Effector memory CD8-positive, alpha-beta T cell (primary cell): ENCODE results near the gene CCDC57.

ENCODE experiments used
- ATAC-seq: fragments of 150-1000 bp; cut with Tn5 transposase; replicated peaks from 2 replicates; pipeline ENCODE4 v1.10.0; 2021; ENCODE audit warnings: mild to moderate bottlenecking, moderate library complexity
- DNase-seq, 3 experiments: peaks; one replicate each; pipeline ENCODE4 v3.0.0; 2021
- H3K27ac Mint-ChIP-seq, 2 donors: one replicate each; pipeline ENCODE4 v1.8.0; 2022; ENCODE audit warnings: mild to moderate bottlenecking in 2 of 2, mixed read lengths in 2 of 2, moderate library complexity in 2 of 2
- H3K27me3 Mint-ChIP-seq, 2 donors: one replicate each; pipeline ENCODE4 v1.8.0; 2022; ENCODE audit warnings: mixed read lengths in 2 of 2
- H3K36me3 Mint-ChIP-seq: one replicate; pipeline ENCODE4 v1.8.0; 2022; ENCODE audit warnings: mild to moderate bottlenecking, moderate library complexity, mixed read lengths; ENCODE audit not compliant: insufficient read depth
- H3K4me1 Mint-ChIP-seq, 2 donors: one replicate each; pipeline ENCODE4 v1.8.0; 2022; ENCODE audit warnings: low read depth in 2 of 2, mixed read lengths in 2 of 2
- H3K4me3 Mint-ChIP-seq, 2 donors: one replicate each; pipeline ENCODE4 v1.8.0; 2022; ENCODE audit warnings: mild to moderate bottlenecking in 2 of 2, mixed read lengths in 2 of 2, moderate library complexity in 2 of 2
- H3K9me3 Mint-ChIP-seq, 2 donors: one replicate each; pipeline ENCODE4 v1.8.0; 2022; ENCODE audit warnings: mixed read lengths in 2 of 2

Gene CCDC57

GRCh38 chr17:82092094-82092586, 120.5 kb downstream of the CCDC57 start:
- Mint-ChIP-seq H3K4me3 (no peak overlapping the region), H3K27ac (no peak overlapping the region), H3K36me3 (peaks cover 33% of the 10 kb centered on the region), H3K9me3 (no peaks in the 10 kb centered on the region), H3K4me1 (peaks cover 0 to 4% of the 10 kb centered on the region in 2 donors), H3K27me3 (no peaks in the 10 kb centered on the region)
- DNase-seq (no peak), ATAC-seq (no peak)

GRCh38 chr17:82091264-82092066, 121.2 kb downstream of the CCDC57 start:
- no peak for ATAC-seq
- Mint-ChIP-seq H3K27ac (no peak overlapping the region), H3K9me3 (no peaks in the 10 kb centered on the region), H3K4me1 (peaks cover 0 to 4% of the 10 kb centered on the region in 2 donors), H3K27me3 (no peaks in the 10 kb centered on the region), H3K36me3 (peaks cover 32% of the 10 kb centered on the region), H3K4me3 (no peak overlapping the region)
- DNase-seq, result no peak

- H3K36me3 Mint-ChIP-seq, result peaks cover 33% of the 10 kb centered on the region
- no peak overlapping the region for H3K4me3 Mint-ChIP-seq
- peaks cover 0 to under 1% of the 10 kb centered on the region in 2 donors for H3K4me1 Mint-ChIP-seq
- no peak for ATAC-seq
- no peak for DNase-seq
- H3K27me3 Mint-ChIP-seq, result no peaks in the 10 kb centered on the region
- H3K27ac Mint-ChIP-seq, result no peak overlapping the region
- no peaks in the 10 kb centered on the region for H3K9me3 Mint-ChIP-seq
Observed at GRCh38 chr17:82090549-82091263, 121.9 kb downstream of the CCDC57 start.

- Mint-ChIP-seq H3K4me3 (no peak overlapping the region), H3K27me3 (no peaks in the 10 kb centered on the region), H3K4me1 (no peaks in the 10 kb centered on the region), H3K27ac (no peak overlapping the region), H3K36me3 (peaks cover 27% of the 10 kb centered on the region), H3K9me3 (no peaks in the 10 kb centered on the region)
- DNase-seq (no peak), ATAC-seq (no peak)
Observed at GRCh38 chr17:82089723-82090548, 122.7 kb downstream of the CCDC57 start.

GRCh38 chr17:82088838-82089722, 123.6 kb downstream of the CCDC57 start:
- Mint-ChIP-seq H3K4me1 (no peaks in the 10 kb centered on the region), H3K27ac (no peak overlapping the region), H3K9me3 (no peaks in the 10 kb centered on the region), H3K27me3 (no peaks in the 10 kb centered on the region), H3K36me3 (peaks cover 26% of the 10 kb centered on the region), H3K4me3 (no peak overlapping the region)
- DNase-seq, result no peak
- ATAC-seq, result no peak

- no peaks in the 10 kb centered on the region for H3K9me3 Mint-ChIP-seq
- H3K4me1 Mint-ChIP-seq, result no peaks in the 10 kb centered on the region
- H3K27ac Mint-ChIP-seq, result no peak overlapping the region
- no peak overlapping the region for H3K4me3 Mint-ChIP-seq
- DNase-seq, result no peak
- peaks cover 28% of the 10 kb centered on the region for H3K36me3 Mint-ChIP-seq
- ATAC-seq, result no peak
- H3K27me3 Mint-ChIP-seq, result no peaks in the 10 kb centered on the region
Observed at GRCh38 chr17:82087961-82088837, 124.4 kb downstream of the CCDC57 start.

GRCh38 chr17:82086941-82087906, 125.4 kb downstream of the CCDC57 start:
- DNase-seq (no peak), ATAC-seq (no peak)
- H3K9me3 Mint-ChIP-seq, result no peaks in the 10 kb centered on the region
- H3K27ac Mint-ChIP-seq, result no peak overlapping the region
- H3K27me3 Mint-ChIP-seq, result no peaks in the 10 kb centered on the region
- H3K36me3 Mint-ChIP-seq, result peaks cover 30% of the 10 kb centered on the region
- H3K4me3 Mint-ChIP-seq, result no peak overlapping the region
- no peaks in the 10 kb centered on the region for H3K4me1 Mint-ChIP-seq

- no peak for ATAC-seq
- H3K4me3 Mint-ChIP-seq, result no peak overlapping the region
- H3K27me3 Mint-ChIP-seq, result no peaks in the 10 kb centered on the region
- no peak overlapping the region for H3K27ac Mint-ChIP-seq
- H3K4me1 Mint-ChIP-seq, result no peaks in the 10 kb centered on the region
- DNase-seq, result no peak
- H3K36me3 Mint-ChIP-seq, result peaks cover 28% of the 10 kb centered on the region
- no peaks in the 10 kb centered on the region for H3K9me3 Mint-ChIP-seq
Observed at GRCh38 chr17:82085931-82086764, 126.5 kb downstream of the CCDC57 start.

- H3K4me1 Mint-ChIP-seq, result no peaks in the 10 kb centered on the region
- H3K9me3 Mint-ChIP-seq, result no peaks in the 10 kb centered on the region
Observed at GRCh38 chr17:82085031-82085861, 127.4 kb downstream of the CCDC57 start.

GRCh38 chr17:82084373-82085030, 128.1 kb downstream of the CCDC57 start:
- Mint-ChIP-seq H3K4me1 (no peaks in the 10 kb centered on the region), H3K27ac (no peak overlapping the region), H3K9me3 (no peaks in the 10 kb centered on the region), H3K4me3 (no peak overlapping the region), H3K27me3 (no peaks in the 10 kb centered on the region), H3K36me3 (peaks cover 30% of the 10 kb centered on the region)
- ATAC-seq, result no peak
- DNase-seq, result no peak

More at GRCh38 chr17:82085031-82085861, 127.4 kb downstream of the CCDC57 start:
- Mint-ChIP-seq H3K27me3 (no peaks in the 10 kb centered on the region), H3K36me3 (peaks cover 30% of the 10 kb centered on the region), H3K4me3 (no peak overlapping the region), H3K27ac (no peak overlapping the region)
- DNase-seq, result no peak
- ATAC-seq, result no peak
